ENCODE data around the gene KCNIP2.
A peak's percentile ranks its signal among the peaks of the same experiment; 100 is the strongest.

The KCNIP2 gene

GRCh38 chr10:101781655-101781983 lies 62.0 kb downstream of the KCNIP2 start:
- no peak for DNase-seq

GRCh38 chr10:101780818-101781654 lies 62.6 kb downstream of the KCNIP2 start:
- DNase-seq = peak; percentile 68

- DNase-seq = no peak
Measured at GRCh38 chr10:101780187-101780817, 63.3 kb downstream of the KCNIP2 start.

GRCh38 chr10:101779544-101780186 lies 63.9 kb downstream of the KCNIP2 start:
- DNase-seq = peak; percentile 88

GRCh38 chr10:101778781-101779543 lies 64.6 kb downstream of the KCNIP2 start:
- DNase-seq = no peak

GRCh38 chr10:101778151-101778780 lies 65.3 kb downstream of the KCNIP2 start:
- no peak for DNase-seq

- no peak for DNase-seq
Measured at GRCh38 chr10:101777619-101778145, 65.9 kb downstream of the KCNIP2 start.

- no peak for DNase-seq
Measured at GRCh38 chr10:101776161-101776817, 67.3 kb downstream of the KCNIP2 start.
